Lower leg skin (tissue), 4 donors: ENCODE results near the gene ZNF292. TPM values are rescaled to one million over a fixed set of nuclear protein-coding genes. Genes with fewer than 3 reads are reported as not detected.
"Not testable (repeated sequence)": the region's sequence is repeated elsewhere in the genome, so short reads cannot be mapped to it uniquely, and the experiment has no call there.

Experiments used
- DNase-seq, 2 donors: peaks; one replicate each; pipeline ENCODE4 v3.0.0-alpha.2; 2019; ENCODE audit warnings: low spot score in 2 of 2
- H3K4me3 ChIP-seq: fragments of 200-600 bp; sonication (generic); 2 replicates; pipeline ENCODE4 v1.5.1; 2017; ENCODE audit warnings: mild to moderate bottlenecking, low read depth; ENCODE audit not compliant: poor library complexity, severe bottlenecking
- POLR2A ChIP-seq, 2 donors: fragments of 450-650 bp; IDR thresholded peaks; one replicate each; pipeline ENCODE4 v1.6.1; 2016 to 2017; ENCODE audit warnings: antibody characterized with exemption in 2 of 2, mild to moderate bottlenecking in 1 of 2, moderate library complexity in 1 of 2
- WGBS, 2 donors: methylation state at CpG; one replicate each; pipeline ENCODE4 v1.1.5; 2018; 5-methylcytosine and 5-hydroxymethylcytosine counted together
- intact Hi-C: fragments of 100-400 bp; cut with DNase I; formaldehyde crosslinking; loops from one replicate; pipeline ENCODE4 v1.15.0; 2023; ENCODE audit warnings: low total_unique reads
- total RNA-seq, 4 donors: library from RNA; depleted of rRNA; stranded (reverse); fragments of >200 nt; gene quantifications; one replicate each; pipeline ENCODE4 v1.1.0, GENCODE V29; 2016
- TF ChIP-seq, protein P1 (sequence below), 3 donors: fragments of 450-650 bp; IDR thresholded peaks; one replicate each; pipeline ENCODE4 v1.5.1; 2016; ENCODE audit warnings: antibody characterized with exemption in 3 of 3, mild to moderate bottlenecking in 3 of 3, moderate library complexity in 2 of 3

Gene ZNF292
- total RNA-seq, 4 donors from 2014 or later: 28.5 to 46.8 (median 36.9) TPM

DNA sequence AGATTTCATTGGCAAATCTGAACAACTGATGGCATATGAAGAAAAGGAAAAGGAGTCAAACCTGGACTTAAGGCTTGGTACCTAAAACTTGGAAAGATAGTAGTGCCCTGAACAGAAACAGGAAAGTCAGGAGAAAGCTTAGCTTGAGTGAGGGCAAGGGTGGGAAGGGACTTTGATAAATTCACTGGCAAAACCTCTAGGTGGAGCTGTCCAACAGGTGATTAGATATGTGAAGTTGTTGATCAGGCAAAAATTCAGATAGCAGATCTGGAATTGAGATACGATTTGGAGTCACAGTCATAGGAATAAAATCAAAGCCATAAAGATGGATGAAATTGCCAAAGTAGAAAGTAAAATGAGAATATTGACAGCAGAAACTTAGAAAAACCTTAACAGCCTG lies 16.1 kb upstream of the ZNF292 start:
- TF ChIP-seq, protein P1, sequence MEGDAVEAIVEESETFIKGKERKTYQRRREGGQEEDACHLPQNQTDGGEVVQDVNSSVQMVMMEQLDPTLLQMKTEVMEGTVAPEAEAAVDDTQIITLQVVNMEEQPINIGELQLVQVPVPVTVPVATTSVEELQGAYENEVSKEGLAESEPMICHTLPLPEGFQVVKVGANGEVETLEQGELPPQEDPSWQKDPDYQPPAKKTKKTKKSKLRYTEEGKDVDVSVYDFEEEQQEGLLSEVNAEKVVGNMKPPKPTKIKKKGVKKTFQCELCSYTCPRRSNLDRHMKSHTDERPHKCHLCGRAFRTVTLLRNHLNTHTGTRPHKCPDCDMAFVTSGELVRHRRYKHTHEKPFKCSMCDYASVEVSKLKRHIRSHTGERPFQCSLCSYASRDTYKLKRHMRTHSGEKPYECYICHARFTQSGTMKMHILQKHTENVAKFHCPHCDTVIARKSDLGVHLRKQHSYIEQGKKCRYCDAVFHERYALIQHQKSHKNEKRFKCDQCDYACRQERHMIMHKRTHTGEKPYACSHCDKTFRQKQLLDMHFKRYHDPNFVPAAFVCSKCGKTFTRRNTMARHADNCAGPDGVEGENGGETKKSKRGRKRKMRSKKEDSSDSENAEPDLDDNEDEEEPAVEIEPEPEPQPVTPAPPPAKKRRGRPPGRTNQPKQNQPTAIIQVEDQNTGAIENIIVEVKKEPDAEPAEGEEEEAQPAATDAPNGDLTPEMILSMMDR (IDR thresholded peaks at IDR 0.05): peak in 1 of 3 donors; percentile 38
- no peak for TF ChIP-seq POLR2A (IDR thresholded peaks at IDR 0.05)
- 8 to 13% methylated on average over 1 of the region's 1 CpG for WGBS, 2 donors
- intact Hi-C loops: loop anchor here (10.0 kb wide), 1 partner anchor 96 kb away; no protein-coding TSS in a partner anchor
- no peak overlapping the region for H3K4me3 ChIP-seq
- no peak for DNase-seq

DNA sequence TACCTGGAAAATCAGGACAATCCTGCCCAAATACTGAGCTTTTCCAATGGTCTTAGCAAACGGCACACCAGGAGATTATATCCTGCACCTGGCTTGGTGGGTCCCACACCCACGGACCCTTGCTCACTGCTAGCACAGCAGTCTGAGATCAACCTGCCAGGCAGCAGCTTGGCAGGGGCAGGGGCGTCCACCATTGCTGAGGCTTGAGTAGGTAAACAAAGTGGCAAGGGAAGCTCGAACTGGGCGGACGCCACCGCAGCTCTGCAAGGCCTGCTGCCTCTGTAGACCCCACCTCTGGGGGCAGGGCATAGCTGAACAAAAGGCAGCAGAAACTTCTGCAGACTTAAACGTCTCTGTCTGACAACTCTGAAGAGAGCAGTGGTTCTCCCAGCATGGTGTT lies 15.4 kb upstream of the ZNF292 start:
- H3K4me3 ChIP-seq, DNase-seq: not testable (repeated sequence)
- 89 to 93% methylated on average over 6 to 8 of the region's 8 CpGs for WGBS, 2 donors
- intact Hi-C loops: loop anchor here (10.0 kb wide), 1 partner anchor 95 kb away; no protein-coding TSS in a partner anchor

DNA sequence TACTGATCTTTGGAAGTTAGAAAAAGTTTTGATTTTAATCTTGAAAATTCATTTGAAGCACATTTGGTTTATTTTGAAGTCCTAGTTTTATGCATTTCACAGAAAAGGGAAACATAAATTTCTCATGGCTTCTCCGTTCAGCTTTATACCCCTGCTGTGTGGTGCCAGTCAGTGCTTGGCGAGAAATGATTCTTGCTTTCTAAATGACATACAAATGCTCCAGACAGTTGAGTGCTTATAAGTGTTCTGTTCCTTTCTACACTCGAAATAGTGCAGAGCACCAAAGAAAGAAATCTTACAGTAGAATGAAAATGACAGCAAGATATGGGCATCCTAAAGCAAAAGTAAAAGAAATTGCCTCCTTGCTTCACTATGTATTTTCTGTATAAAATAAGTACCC lies 9.0 kb upstream of the ZNF292 start:
- H3K4me3 ChIP-seq: no peak overlapping the region
- intact Hi-C loops: no loop called here
- TF ChIP-seq, protein P1 (IDR thresholded peaks at IDR 0.05): no peak
- no peak for TF ChIP-seq POLR2A (IDR thresholded peaks at IDR 0.05)
- DNase-seq: no peak
- WGBS, 2 donors: 63 to 66% methylated on average over 3 of the region's 3 CpGs

DNA sequence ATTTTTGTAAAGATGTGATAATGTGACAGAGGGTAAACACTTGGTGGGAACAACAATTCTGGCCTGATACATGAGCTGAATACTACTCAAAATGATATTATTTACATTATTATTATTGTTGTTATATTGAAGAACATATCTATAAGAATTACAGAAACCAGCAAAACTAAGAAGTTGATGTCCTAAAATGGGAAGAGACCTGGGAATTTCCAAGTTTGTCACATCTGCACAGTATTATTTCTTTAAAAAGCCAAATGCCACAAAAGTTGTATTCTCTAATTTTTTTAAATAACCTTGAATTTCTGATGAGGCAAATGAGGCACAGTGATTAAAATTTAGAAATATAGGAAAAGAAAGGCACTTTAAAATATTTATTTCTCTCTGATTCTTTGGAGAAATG lies 5.0 kb upstream of the ZNF292 start:
- no peak for TF ChIP-seq POLR2A (IDR thresholded peaks at IDR 0.05)
- TF ChIP-seq, protein P1 (IDR thresholded peaks at IDR 0.05): no peak
- intact Hi-C loops: no loop called here
- no peak for DNase-seq
- no peak overlapping the region for H3K4me3 ChIP-seq

DNA sequence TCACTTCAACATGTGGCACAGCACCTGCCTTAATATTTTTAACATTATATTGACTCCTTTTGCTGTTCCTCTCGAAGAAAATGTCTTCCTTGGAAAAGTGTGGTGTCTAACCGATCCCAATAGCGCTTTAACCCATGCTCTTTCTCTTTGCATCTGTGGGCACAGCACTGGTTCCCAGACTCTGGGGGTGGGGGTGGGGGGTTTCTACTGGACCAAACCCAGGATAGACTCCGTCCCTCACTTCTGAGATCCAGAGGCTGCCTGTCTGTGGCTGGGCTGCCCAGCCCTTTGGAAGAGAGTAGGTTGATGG lies 3.9 kb upstream of the ZNF292 start:
- DNase-seq: no peak
- WGBS, 2 donors: 34 to 46% methylated on average over 4 of the region's 4 CpGs
- peak overlapping the region; percentile 55 for H3K4me3 ChIP-seq
- intact Hi-C loops: no loop called here
- TF ChIP-seq POLR2A (IDR thresholded peaks at IDR 0.05): no peak

DNA sequence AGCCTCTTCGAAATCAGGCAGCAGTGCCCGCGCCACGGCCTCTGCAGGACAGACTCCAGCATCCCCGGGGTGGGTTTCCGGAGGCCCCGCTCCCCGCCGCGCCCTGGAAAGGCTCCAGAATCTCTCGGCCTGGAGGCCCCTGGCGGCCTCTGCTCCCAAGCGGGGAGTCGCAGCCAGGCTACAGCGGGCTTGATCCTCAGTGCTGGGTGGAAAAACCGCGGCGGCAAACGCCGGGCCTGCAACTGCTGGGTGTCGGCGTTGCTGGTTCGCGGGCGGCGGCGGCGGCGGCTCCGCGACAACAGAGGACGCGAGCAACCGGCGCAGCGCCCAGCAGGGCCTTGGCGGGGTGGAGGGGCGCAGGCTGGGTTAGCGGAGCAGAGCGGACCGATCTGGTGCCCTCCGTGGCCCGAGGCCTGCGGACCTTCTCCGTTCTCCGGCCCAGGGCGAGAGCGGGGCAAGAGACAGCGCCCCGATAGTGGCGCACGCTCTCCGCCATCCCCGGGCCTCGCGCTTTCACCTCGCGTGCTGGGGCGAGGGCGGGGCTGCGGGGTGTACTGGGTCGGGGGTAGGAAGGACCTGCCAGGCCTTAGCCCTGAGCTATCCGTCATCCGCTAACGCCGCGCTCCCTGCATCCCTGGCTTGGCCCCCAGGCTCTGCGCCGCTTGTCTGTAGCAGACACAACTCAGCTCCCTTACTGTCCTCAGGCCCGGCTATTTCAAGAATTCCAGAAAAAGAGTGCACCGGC lies 3.4 kb upstream of the ZNF292 start:
- peak; percentile 34 to 92 for DNase-seq
- H3K4me3 ChIP-seq: peak overlapping the region; percentile 55
- TF ChIP-seq POLR2A (IDR thresholded peaks at IDR 0.05): no peak
- TF ChIP-seq, protein P1 (IDR thresholded peaks at IDR 0.05): no peak
- intact Hi-C loops: no loop called here
- 0 to 2% methylated on average over 6 to 54 of the region's 71 CpGs for WGBS, 2 donors

DNA sequence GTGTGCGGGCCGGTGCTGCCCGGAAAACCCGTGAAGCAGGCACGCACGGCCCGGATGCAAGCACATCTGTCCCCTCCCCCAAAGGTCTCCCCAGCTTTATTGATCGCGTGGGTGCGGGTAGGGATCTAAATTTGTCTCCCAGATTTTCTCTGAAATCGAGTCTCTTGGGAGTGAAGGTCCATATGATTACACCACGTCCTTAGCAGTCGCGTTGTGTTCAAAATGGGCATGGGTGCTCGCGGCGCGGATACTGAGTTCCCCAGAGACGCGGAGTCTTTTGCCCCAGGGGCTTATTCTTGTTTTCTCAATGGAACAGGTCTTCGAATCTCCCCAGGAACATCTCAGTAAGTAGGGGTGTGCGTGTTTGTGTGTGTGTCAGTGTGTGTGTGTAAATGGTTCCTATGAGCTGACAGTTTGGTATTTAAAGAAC lies 2.8 kb upstream of the ZNF292 start:
- intact Hi-C loops: no loop called here
- peak overlapping the region; percentile 55 for H3K4me3 ChIP-seq
- no peak for DNase-seq
- WGBS, 2 donors: 15 to 26% methylated on average over 22 of the region's 22 CpGs
- TF ChIP-seq, protein P1 (IDR thresholded peaks at IDR 0.05): no peak
- TF ChIP-seq POLR2A (IDR thresholded peaks at IDR 0.05): no peak
